GM19193 (cell line): ENCODE measurements around the gene MBTPS1.

Source experiments
- POLR2A ChIP-seq: IDR thresholded peaks from 4 replicates; pipeline ENCODE4 v1.6.1; 2011; ENCODE audit not compliant: insufficient read depth, insufficient read length; ENCODE audit errors: extremely low read depth

The MBTPS1 gene

GRCh38 chr16:84031556-84031955 is 85.2 kb downstream of the MBTPS1 start:
- TF ChIP-seq POLR2A: no peak

- TF ChIP-seq POLR2A: no peak
Measured at GRCh38 chr16:84029297-84030047, 87.3 kb downstream of the MBTPS1 start.

- TF ChIP-seq POLR2A: no peak
Measured at GRCh38 chr16:84027625-84028024, 89.1 kb downstream of the MBTPS1 start.

GRCh38 chr16:84026606-84027005 is 90.1 kb downstream of the MBTPS1 start:
- TF ChIP-seq POLR2A: no peak

GRCh38 chr16:84024854-84025253 is 91.9 kb downstream of the MBTPS1 start:
- no peak for TF ChIP-seq POLR2A

GRCh38 chr16:84022644-84023043 is 94.1 kb downstream of the MBTPS1 start:
- TF ChIP-seq POLR2A: no peak

GRCh38 chr16:84021488-84021887 is 95.3 kb downstream of the MBTPS1 start:
- TF ChIP-seq POLR2A: no peak

GRCh38 chr16:84020353-84020752 is 96.4 kb downstream of the MBTPS1 start:
- no peak for TF ChIP-seq POLR2A

- TF ChIP-seq POLR2A: no peak
Measured at GRCh38 chr16:84018710-84019109, 98.0 kb downstream of the MBTPS1 start.

- TF ChIP-seq POLR2A: no peak
Measured at GRCh38 chr16:84016477-84016876, 100.3 kb downstream of the MBTPS1 start.

- TF ChIP-seq POLR2A: no peak
Measured at GRCh38 chr16:84015399-84015798, 101.3 kb downstream of the MBTPS1 start.

- TF ChIP-seq POLR2A: no peak
Measured at GRCh38 chr16:84014570-84015327, 102.0 kb downstream of the MBTPS1 start.

- TF ChIP-seq POLR2A: no peak
Measured at GRCh38 chr16:84013787-84014569, 102.8 kb downstream of the MBTPS1 start.

- no peak for TF ChIP-seq POLR2A
Measured at GRCh38 chr16:84009282-84009681, 107.5 kb downstream of the MBTPS1 start.

GRCh38 chr16:84007965-84008364 is 108.8 kb downstream of the MBTPS1 start:
- no peak for TF ChIP-seq POLR2A

GRCh38 chr16:84007520-84007919 is 109.2 kb downstream of the MBTPS1 start:
- TF ChIP-seq POLR2A: no peak

GRCh38 chr16:84005391-84005790 is 111.4 kb downstream of the MBTPS1 start:
- TF ChIP-seq POLR2A: no peak
